IPS-NIHi11 (cell line): ENCODE measurements around the gene ZMYM3.

Experiments used
- DNase-seq: peaks from one replicate; pipeline ENCODE4 v3.0.0; 2012; ENCODE audit warnings: mixed read lengths, low spot score

ZMYM3 gene

GRCh38 chrX:71214152-71214551 is 39.8 kb downstream of the ZMYM3 start:
- DNase-seq = no peak

- no peak for DNase-seq
Observed at GRCh38 chrX:71212536-71212935, 41.4 kb downstream of the ZMYM3 start.

GRCh38 chrX:71210816-71211215 is 43.1 kb downstream of the ZMYM3 start:
- DNase-seq = no peak

- DNase-seq = no peak
Observed at GRCh38 chrX:71199252-71200008, 54.5 kb downstream of the ZMYM3 start.

GRCh38 chrX:71198066-71198465 is 55.9 kb downstream of the ZMYM3 start:
- no peak for DNase-seq

- peak; percentile 20 for DNase-seq
Observed at GRCh38 chrX:71195964-71196649, 57.8 kb downstream of the ZMYM3 start.

GRCh38 chrX:71191248-71191647 is 62.7 kb downstream of the ZMYM3 start:
- DNase-seq = no peak
